Lung (tissue), 12 donors: Measurements from ENCODE around the gene TMEM170A. TPM values are rescaled to one million over a fixed set of nuclear protein-coding genes. Genes with fewer than 3 reads are reported as not detected.

ENCODE experiments used
- ATAC-seq: fragments of 200-7000 bp; cut with Tn5 transposase; one replicate; pipeline ENCODE4 v1.9.1; 2020; ENCODE audit warnings: moderate number of reproducible peaks; ENCODE audit not compliant: insufficient read depth, low FRiP score
- DNase-seq, 3 donors: peaks; one replicate each; pipeline ENCODE4 v3.0.0-alpha.2; 2013 to 2017
- H3K27ac ChIP-seq, 2 donors: one replicate each; pipeline ENCODE4 v1.5.1; 2013; ENCODE audit warnings: mild to moderate bottlenecking in 2 of 2, moderate library complexity in 2 of 2, control low read depth in 1 of 2, inconsistent platforms in 1 of 2, low read depth in 1 of 2, low read length in 1 of 2
- H3K27me3 ChIP-seq, 3 donors: one replicate each; pipeline ENCODE4 v1.5.1; 2013; ENCODE audit warnings: low read length in 2 of 3; ENCODE audit not compliant: control insufficient read depth in 3 of 3, insufficient read depth in 3 of 3
- H3K36me3 ChIP-seq, 4 donors: one replicate each; pipeline ENCODE4 v1.5.1; 2013; ENCODE audit warnings: low read length in 4 of 4, mild to moderate bottlenecking in 1 of 4, moderate library complexity in 1 of 4; ENCODE audit not compliant: control insufficient read depth in 4 of 4, insufficient read depth in 4 of 4
- H3K4me1 ChIP-seq, 5 donors: one replicate each; pipeline ENCODE4 v1.5.1; 2013; ENCODE audit warnings: low read length in 5 of 5, mild to moderate bottlenecking in 2 of 5, moderate library complexity in 1 of 5; ENCODE audit not compliant: control insufficient read depth in 5 of 5, insufficient read depth in 5 of 5
- H3K4me3 ChIP-seq: one replicate; pipeline ENCODE4 v1.5.1; 2013; ENCODE audit warnings: mild to moderate bottlenecking, control low read depth, moderate library complexity
- H3K9ac ChIP-seq, 2 donors: one replicate each; pipeline ENCODE4 v1.5.1; 2013; ENCODE audit warnings: low read length in 2 of 2, control low read depth in 1 of 2; ENCODE audit not compliant: insufficient read depth in 1 of 2
- H3K9me3 ChIP-seq, 4 donors: one replicate each; pipeline ENCODE4 v1.5.1; 2013; ENCODE audit warnings: low read length in 3 of 4, mild to moderate bottlenecking in 1 of 4, moderate library complexity in 1 of 4; ENCODE audit not compliant: control insufficient read depth in 4 of 4, insufficient read depth in 3 of 4
- CTCF ChIP-seq: IDR thresholded peaks from 2 replicates; pipeline ENCODE4 v1.5.1; 2012; ENCODE audit warnings: mild to moderate bottlenecking; ENCODE audit errors: control extremely low read depth, extremely low read depth
- WGBS, 2 donors: extraction: QIAGEN DNeasy Blood & Tissue Kit; methylation state at CpG; one replicate each; pipeline ENCODE4 v1.1.7; 2013; 5-methylcytosine and 5-hydroxymethylcytosine counted together
- polyA plus RNA-seq, 2 donors: library from polyadenylated mRNA; stranded (reverse); fragments of 200-250 nt; gene quantifications; one replicate each; pipeline ENCODE4 v1.2.1, GENCODE V29; 2013
- total RNA-seq, 2 donors: library from RNA; depleted of rRNA in 1 of 2; stranded (reverse); fragments of >200 nt in 1 of 2; gene quantifications; one replicate each; pipeline ENCODE4 v1.2.1, GENCODE V29; 2014 to 2021
- donor health status: control.
- donor health status: control.
- donor health status: Bipolar disorder and iron deficiency.
- donor health status: healthy.
- donor health status: DM: yes; HTN: yes; CAD: no.

Gene TMEM170A
- total and polyA plus RNA-seq, 4 donors = 8.2 to 37.9 (median 15.2) TPM

- no peak for ATAC-seq
- Histone ChIP-seq H3K9ac (no peak overlapping the region), H3K27ac (no peak overlapping the region), H3K36me3 (no peaks in the 10 kb centered on the region), H3K27me3 (peaks cover 0 to 6% (median 4%) of the 10 kb centered on the region in 3 donors), H3K9me3 (peaks cover 0 to 2% (median 0%) of the 10 kb centered on the region in 4 donors), H3K4me3 (no peak overlapping the region), H3K4me1 (peaks cover 4 to 17% (median 7%) of the 10 kb centered on the region in 5 donors)
- TF ChIP-seq CTCF = no peak
- WGBS, 2 donors = 75 to 88% methylated on average over 4 of the region's 4 CpGs
- no peak for DNase-seq
Measured at GRCh38 chr16:75497558-75497957, 33.1 kb upstream of the TMEM170A start.

GRCh38 chr16:75495076-75495674, 30.7 kb upstream of the TMEM170A start, which contains the start of gene CHST6:
Gene CHST6 (minus strand): TSS chr16:75495441. CDS start chr16:75479828, 15,613 bp downstream.
- Histone ChIP-seq H3K36me3 (no peaks in the 10 kb centered on the region), H3K9me3 (peaks cover 0 to 2% (median 0%) of the 10 kb centered on the region in 4 donors), H3K4me1 (peaks cover 0 to 17% (median 7%) of the 10 kb centered on the region in 5 donors), H3K9ac (peak within 1 kb of the TSS in 1 of 2 donors; percentile 12), H3K4me3 (no peak within 1 kb of the TSS), H3K27ac (no peak within 1 kb of the TSS), H3K27me3 (peaks cover 0 to 6% (median 4%) of the 10 kb centered on the region in 3 donors)
- peak; percentile 34 to 56 (median 54) for DNase-seq
- ATAC-seq = no peak
- WGBS, 2 donors = 2 to 3% methylated on average over 38 to 43 of the region's 43 CpGs
- no peak for TF ChIP-seq CTCF

GRCh38 chr16:75494661-75495075, 30.2 kb upstream of the TMEM170A start:
- ATAC-seq = no peak
- DNase-seq = peak in 1 of 3 donors; percentile 29
- H3K27ac ChIP-seq = no peak overlapping the region
- H3K4me1 ChIP-seq = peaks cover 0 to 17% (median 7%) of the 10 kb centered on the region in 5 donors
- no peak for TF ChIP-seq CTCF
- peak overlapping the region in 1 of 2 donors; percentile 12 for H3K9ac ChIP-seq
- peaks cover 0 to 6% (median 4%) of the 10 kb centered on the region in 3 donors for H3K27me3 ChIP-seq
- H3K9me3 ChIP-seq = peaks cover 0 to 2% (median 0%) of the 10 kb centered on the region in 4 donors
- H3K4me3 ChIP-seq = no peak overlapping the region
- H3K36me3 ChIP-seq = no peaks in the 10 kb centered on the region
- 12% methylated on average over 26 of the region's 26 CpGs for WGBS, 2 donors
